Prostate gland (tissue), 2 donors: ENCODE measurements around the gene FGF11.

Experiments used
- CTCF ChIP-seq, 4 experiments: fragments of 200-600 bp in 2 of 4; fragments of 450-650 bp in 2 of 4; sonication (generic) in 2 of 4; IDR thresholded peaks; 1 replicate in 3 of 4; 2 replicates in 1 of 4; pipeline ENCODE4 v1.5.1; 2016 to 2019; ENCODE audit warnings: antibody characterized with exemption in 4 of 4, mild to moderate bottlenecking in 2 of 4, moderate library complexity in 2 of 4
- POLR2A ChIP-seq: fragments of 450-650 bp; IDR thresholded peaks from one replicate; pipeline ENCODE4 v1.6.1; 2016; ENCODE audit warnings: antibody characterized with exemption, mild to moderate bottlenecking

GRCh38 chr17:7486181-7486580, 46.9 kb downstream of the FGF11 start:
- TF ChIP-seq CTCF (IDR thresholded peaks at IDR 0.05) (no peak), POLR2A (no peak)
